Stimulated activated memory B cell treated with anti-CD40 and anti-IgM and Interleukin-4, amounts not matched to agents 10 μg/mL and 1 μg/mL and 100 μg/mL, for 72 hours (primary cell): ENCODE results near the gene MYBPC1.
"Not testable (repeated sequence)": the region's sequence is repeated elsewhere in the genome, so short reads cannot be mapped to it uniquely, and the experiment has no call there.

Experiments used
- ATAC-seq: fragments of 150-1000 bp; cut with Tn5 transposase; 2 replicates; pipeline ENCODE4 v1.10.0; 2021
- H3K27ac Mint-ChIP-seq: one replicate; pipeline ENCODE4 v1.8.0; 2022; ENCODE audit warnings: mild to moderate bottlenecking, mixed read lengths
- H3K27me3 Mint-ChIP-seq: one replicate; pipeline ENCODE4 v1.8.0; 2022; ENCODE audit warnings: mixed read lengths
- H3K36me3 Mint-ChIP-seq: one replicate; pipeline ENCODE4 v1.8.0; 2022; ENCODE audit warnings: mixed read lengths
- H3K4me1 Mint-ChIP-seq: one replicate; pipeline ENCODE4 v1.8.0; 2022; ENCODE audit warnings: mixed read lengths
- H3K4me3 Mint-ChIP-seq: one replicate; pipeline ENCODE4 v1.8.0; 2022; ENCODE audit warnings: mild to moderate bottlenecking, moderate library complexity, mixed read lengths
- H3K9me3 Mint-ChIP-seq: one replicate; pipeline ENCODE4 v1.8.0; 2022; ENCODE audit warnings: mixed read lengths

The MYBPC1 gene

GRCh38 chr12:101660662-101661061, 65.9 kb downstream of the MYBPC1 start:
- not testable (repeated sequence) for H3K4me3 Mint-ChIP-seq, ATAC-seq, H3K36me3 Mint-ChIP-seq, H3K9me3 Mint-ChIP-seq, H3K27ac Mint-ChIP-seq, H3K27me3 Mint-ChIP-seq
- peaks cover 21% of the 10 kb centered on the region for H3K4me1 Mint-ChIP-seq

- Mint-ChIP-seq H3K27ac (no peak overlapping the region), H3K4me1 (peaks cover 11% of the 10 kb centered on the region), H3K36me3 (peaks cover 4% of the 10 kb centered on the region), H3K4me3 (no peak overlapping the region), H3K27me3 (no peaks in the 10 kb centered on the region), H3K9me3 (peaks cover 8% of the 10 kb centered on the region)
- ATAC-seq: no peak
Observed at GRCh38 chr12:101663298-101663697, 68.5 kb downstream of the MYBPC1 start.

GRCh38 chr12:101664992-101665391, 70.2 kb downstream of the MYBPC1 start:
- Mint-ChIP-seq H3K9me3 (peaks cover 5% of the 10 kb centered on the region), H3K4me1 (peaks cover 12% of the 10 kb centered on the region), H3K36me3 (no peaks in the 10 kb centered on the region), H3K27me3 (no peaks in the 10 kb centered on the region), H3K4me3 (no peak overlapping the region), H3K27ac (no peak overlapping the region)
- no peak for ATAC-seq

GRCh38 chr12:101666052-101666728, 71.4 kb downstream of the MYBPC1 start:
- H3K27ac Mint-ChIP-seq: peak overlapping the region; percentile 23
- ATAC-seq: no peak
- H3K4me1 Mint-ChIP-seq: peaks cover 12% of the 10 kb centered on the region
- H3K9me3 Mint-ChIP-seq: no peaks in the 10 kb centered on the region
- H3K27me3 Mint-ChIP-seq: no peaks in the 10 kb centered on the region
- no peaks in the 10 kb centered on the region for H3K36me3 Mint-ChIP-seq
- no peak overlapping the region for H3K4me3 Mint-ChIP-seq

- H3K4me1 Mint-ChIP-seq: peaks cover 17% of the 10 kb centered on the region
- H3K36me3 Mint-ChIP-seq: no peaks in the 10 kb centered on the region
- no peaks in the 10 kb centered on the region for H3K9me3 Mint-ChIP-seq
- H3K27ac Mint-ChIP-seq: no peak overlapping the region
- ATAC-seq: no peak
- no peak overlapping the region for H3K4me3 Mint-ChIP-seq
- H3K27me3 Mint-ChIP-seq: no peaks in the 10 kb centered on the region
Observed at GRCh38 chr12:101667591-101667990, 72.8 kb downstream of the MYBPC1 start.

- H3K27ac Mint-ChIP-seq: peak overlapping the region; percentile 21
- H3K9me3 Mint-ChIP-seq: no peaks in the 10 kb centered on the region
- ATAC-seq: no peak
- peaks cover 17% of the 10 kb centered on the region for H3K4me1 Mint-ChIP-seq
- H3K27me3 Mint-ChIP-seq: no peaks in the 10 kb centered on the region
- no peaks in the 10 kb centered on the region for H3K36me3 Mint-ChIP-seq
- no peak overlapping the region for H3K4me3 Mint-ChIP-seq
Observed at GRCh38 chr12:101670007-101670671, 75.4 kb downstream of the MYBPC1 start.

GRCh38 chr12:101671157-101671791, 76.5 kb downstream of the MYBPC1 start:
- H3K36me3 Mint-ChIP-seq: no peaks in the 10 kb centered on the region
- H3K9me3 Mint-ChIP-seq: no peaks in the 10 kb centered on the region
- peak; percentile 96 for ATAC-seq
- H3K27me3 Mint-ChIP-seq: no peaks in the 10 kb centered on the region
- H3K4me3 Mint-ChIP-seq: peak overlapping the region; percentile 37
- peaks cover 17% of the 10 kb centered on the region for H3K4me1 Mint-ChIP-seq
- peak overlapping the region; percentile 67 for H3K27ac Mint-ChIP-seq

- Mint-ChIP-seq H3K27ac (peak overlapping the region; percentile 67), H3K4me1 (peaks cover 17% of the 10 kb centered on the region), H3K27me3 (no peaks in the 10 kb centered on the region), H3K36me3 (no peaks in the 10 kb centered on the region), H3K9me3 (no peaks in the 10 kb centered on the region), H3K4me3 (no peak overlapping the region)
- ATAC-seq: peak; percentile 20
Observed at GRCh38 chr12:101671833-101672232, 77.1 kb downstream of the MYBPC1 start.

- ATAC-seq: no peak
- Mint-ChIP-seq H3K4me1 (peaks cover 10% of the 10 kb centered on the region), H3K9me3 (no peaks in the 10 kb centered on the region), H3K27me3 (no peaks in the 10 kb centered on the region), H3K36me3 (no peaks in the 10 kb centered on the region), H3K4me3 (no peak overlapping the region), H3K27ac (peak overlapping the region; percentile 9)
Observed at GRCh38 chr12:101675555-101675954, 80.8 kb downstream of the MYBPC1 start.

GRCh38 chr12:101676497-101676896, 81.7 kb downstream of the MYBPC1 start:
- not testable (repeated sequence) for H3K4me1 Mint-ChIP-seq, H3K36me3 Mint-ChIP-seq, H3K27ac Mint-ChIP-seq, H3K4me3 Mint-ChIP-seq, H3K9me3 Mint-ChIP-seq, ATAC-seq, H3K27me3 Mint-ChIP-seq

- H3K27me3 Mint-ChIP-seq: no peaks in the 10 kb centered on the region
- H3K9me3 Mint-ChIP-seq: no peaks in the 10 kb centered on the region
- no peaks in the 10 kb centered on the region for H3K36me3 Mint-ChIP-seq
- no peak overlapping the region for H3K27ac Mint-ChIP-seq
- H3K4me3 Mint-ChIP-seq: no peak overlapping the region
- H3K4me1 Mint-ChIP-seq: no peaks in the 10 kb centered on the region
- no peak for ATAC-seq
Observed at GRCh38 chr12:101678081-101678480, 83.3 kb downstream of the MYBPC1 start.

GRCh38 chr12:101680240-101680639, 85.5 kb downstream of the MYBPC1 start:
- Mint-ChIP-seq H3K4me3 (no peak overlapping the region), H3K27ac (no peak overlapping the region), H3K4me1 (no peaks in the 10 kb centered on the region), H3K36me3 (no peaks in the 10 kb centered on the region), H3K9me3 (no peaks in the 10 kb centered on the region), H3K27me3 (no peaks in the 10 kb centered on the region)
- ATAC-seq: no peak

- no peaks in the 10 kb centered on the region for H3K9me3 Mint-ChIP-seq
- no peaks in the 10 kb centered on the region for H3K27me3 Mint-ChIP-seq
- no peak overlapping the region for H3K27ac Mint-ChIP-seq
- H3K36me3 Mint-ChIP-seq: no peaks in the 10 kb centered on the region
- H3K4me3 Mint-ChIP-seq: no peak overlapping the region
- no peaks in the 10 kb centered on the region for H3K4me1 Mint-ChIP-seq
- ATAC-seq: no peak
Observed at GRCh38 chr12:101680647-101681046, 85.9 kb downstream of the MYBPC1 start.

GRCh38 chr12:101681627-101682026, 86.9 kb downstream of the MYBPC1 start:
- H3K4me1 Mint-ChIP-seq, H3K36me3 Mint-ChIP-seq, ATAC-seq, H3K27me3 Mint-ChIP-seq, H3K9me3 Mint-ChIP-seq, H3K27ac Mint-ChIP-seq, H3K4me3 Mint-ChIP-seq: not testable (repeated sequence)

GRCh38 chr12:101685092-101685491, 90.3 kb downstream of the MYBPC1 start:
- Mint-ChIP-seq H3K9me3 (no peaks in the 10 kb centered on the region), H3K4me1 (no peaks in the 10 kb centered on the region), H3K27me3 (no peaks in the 10 kb centered on the region), H3K36me3 (no peaks in the 10 kb centered on the region), H3K27ac (no peak overlapping the region), H3K4me3 (no peak overlapping the region)
- ATAC-seq: no peak

GRCh38 chr12:101686176-101686575, 91.4 kb downstream of the MYBPC1 start:
- Mint-ChIP-seq H3K27me3 (no peaks in the 10 kb centered on the region), H3K27ac (no peak overlapping the region), H3K9me3 (no peaks in the 10 kb centered on the region), H3K36me3 (no peaks in the 10 kb centered on the region), H3K4me1 (peaks cover 2% of the 10 kb centered on the region), H3K4me3 (no peak overlapping the region)
- ATAC-seq: no peak
